ENCODE data around the gene SYNCRIP. TPM values are rescaled to one million over a fixed set of nuclear protein-coding genes. Genes with fewer than 3 reads are reported as not detected.
"Not testable (repeated sequence)": the region's sequence is repeated elsewhere in the genome, so short reads cannot be mapped to it uniquely, and the experiment has no call there.

The SYNCRIP gene
- total RNA-seq, 1 donor from 2014 or later = 93.7 TPM

GRCh38 chr6:85632164-85632942 lies 10.3 kb downstream of the SYNCRIP start:
- H3K36me3 Mint-ChIP-seq (ENCODE audit: unreplicated experiment) = peaks cover 56% of the 10 kb centered on the region
- H3K4me1 Mint-ChIP-seq (ENCODE audit: unreplicated experiment) = peaks cover 6% of the 10 kb centered on the region
- no peak overlapping the region for H3K27ac Mint-ChIP-seq (ENCODE audit: unreplicated experiment)

GRCh38 chr6:85631117-85631516 lies 11.6 kb downstream of the SYNCRIP start:
- peaks cover 49% of the 10 kb centered on the region for H3K36me3 Mint-ChIP-seq (ENCODE audit: unreplicated experiment)
- not testable (repeated sequence) for H3K27me3 Mint-ChIP-seq (ENCODE audit: unreplicated experiment); H3K9me3 Mint-ChIP-seq (ENCODE audit: unreplicated experiment); H3K4me3 Mint-ChIP-seq (ENCODE audit: unreplicated experiment); H3K27ac Mint-ChIP-seq (ENCODE audit: unreplicated experiment); DNase-seq (ENCODE audit: extremely low spot score, unreplicated experiment); H3K4me1 Mint-ChIP-seq (ENCODE audit: unreplicated experiment)

More at GRCh38 chr6:85632164-85632942, 10.3 kb downstream of the SYNCRIP start:
- no peaks in the 10 kb centered on the region for H3K9me3 Mint-ChIP-seq (ENCODE audit: unreplicated experiment)
- H3K4me3 Mint-ChIP-seq (ENCODE audit: unreplicated experiment) = no peak overlapping the region
- no peaks in the 10 kb centered on the region for H3K27me3 Mint-ChIP-seq (ENCODE audit: unreplicated experiment)
- no peak for TF ChIP-seq CTCF (IDR thresholded peaks at IDR 0.05)
- DNase-seq (ENCODE audit: extremely low spot score, unreplicated experiment) = no peak

DNA sequence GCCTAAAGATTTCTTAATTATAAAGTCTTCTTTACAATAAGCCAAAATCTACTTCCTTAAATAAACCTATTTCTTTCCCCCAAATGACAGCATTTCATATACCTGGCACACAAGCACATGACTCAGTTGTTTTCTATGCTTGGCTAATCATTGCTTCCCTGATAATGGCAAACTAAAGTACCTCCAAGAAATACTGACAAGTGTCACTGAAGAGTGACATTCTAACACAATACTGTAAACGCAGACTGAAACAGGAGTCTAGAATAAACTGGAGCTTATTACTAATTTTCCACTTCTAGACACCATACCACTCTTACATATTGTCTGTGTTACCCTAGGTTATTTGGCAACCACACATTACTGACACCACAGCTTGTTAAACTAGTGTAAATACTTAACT lies 14.3 kb downstream of the SYNCRIP start:
- H3K36me3 Mint-ChIP-seq (ENCODE audit: unreplicated experiment) = peaks cover 52% of the 10 kb centered on the region
- H3K27ac Mint-ChIP-seq (ENCODE audit: unreplicated experiment) = no peak overlapping the region
- no peaks in the 10 kb centered on the region for H3K9me3 Mint-ChIP-seq (ENCODE audit: unreplicated experiment)
- H3K4me1 Mint-ChIP-seq (ENCODE audit: unreplicated experiment) = peaks cover 11% of the 10 kb centered on the region
- no peaks in the 10 kb centered on the region for H3K27me3 Mint-ChIP-seq (ENCODE audit: unreplicated experiment)
- H3K4me3 Mint-ChIP-seq (ENCODE audit: unreplicated experiment) = no peak overlapping the region
- DNase-seq (ENCODE audit: extremely low spot score, unreplicated experiment) = no peak
- no peak for TF ChIP-seq CTCF (IDR thresholded peaks at IDR 0.05)

DNA sequence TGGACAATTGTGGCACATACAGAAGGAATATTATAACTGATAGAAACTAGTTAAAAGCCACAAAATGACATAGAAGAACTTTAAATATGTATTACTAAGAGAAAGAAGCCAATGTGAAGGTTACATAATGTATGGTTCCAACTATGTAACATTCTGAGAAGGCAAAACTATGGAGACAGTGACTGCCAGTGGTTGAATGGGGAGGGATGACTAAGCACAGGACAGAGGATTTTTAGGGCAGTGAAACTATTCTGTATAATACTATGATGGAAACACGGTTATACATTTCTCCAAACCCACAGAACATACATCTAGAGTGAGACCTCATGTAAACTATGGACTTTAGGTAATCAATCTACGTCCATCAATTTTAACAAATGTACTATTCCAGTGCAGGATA lies 22.4 kb downstream of the SYNCRIP start:
- no peak overlapping the region for H3K27ac Mint-ChIP-seq (ENCODE audit: unreplicated experiment)
- no peaks in the 10 kb centered on the region for H3K27me3 Mint-ChIP-seq (ENCODE audit: unreplicated experiment)
- no peak for DNase-seq (ENCODE audit: extremely low spot score, unreplicated experiment)
- TF ChIP-seq CTCF (IDR thresholded peaks at IDR 0.05) = no peak
- no peak overlapping the region for H3K4me3 Mint-ChIP-seq (ENCODE audit: unreplicated experiment)
- H3K4me1 Mint-ChIP-seq (ENCODE audit: unreplicated experiment) = peaks cover 9% of the 10 kb centered on the region
- peaks cover 76% of the 10 kb centered on the region for H3K36me3 Mint-ChIP-seq (ENCODE audit: unreplicated experiment)
- no peaks in the 10 kb centered on the region for H3K9me3 Mint-ChIP-seq (ENCODE audit: unreplicated experiment)

DNA sequence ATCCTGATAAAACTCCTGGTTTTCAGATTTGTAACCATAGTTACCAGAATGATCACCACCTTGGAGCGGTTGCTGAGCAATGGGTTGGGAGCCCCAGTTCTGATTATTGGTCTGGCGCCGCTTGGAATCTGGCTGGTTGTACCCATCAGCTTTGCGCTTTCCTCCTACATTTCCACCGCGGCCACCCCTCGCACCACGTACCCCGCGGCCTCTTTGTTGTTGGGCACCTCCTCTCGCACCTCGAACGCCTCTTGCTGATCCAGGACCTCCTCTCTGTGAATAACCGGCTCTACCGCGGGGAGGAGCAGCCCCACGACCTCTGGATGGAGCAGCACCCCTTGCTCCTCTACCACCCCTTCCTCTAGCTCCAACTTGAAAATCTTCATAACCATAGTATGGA lies 27.9 kb downstream of the SYNCRIP start:
- TF ChIP-seq CTCF (IDR thresholded peaks at IDR 0.05) = no peak
- Mint-ChIP-seq H3K27ac (ENCODE audit: unreplicated experiment) (no peak overlapping the region), H3K27me3 (ENCODE audit: unreplicated experiment) (no peaks in the 10 kb centered on the region), H3K4me1 (ENCODE audit: unreplicated experiment) (no peaks in the 10 kb centered on the region), H3K4me3 (ENCODE audit: unreplicated experiment) (no peak overlapping the region), H3K36me3 (ENCODE audit: unreplicated experiment) (peaks cover 62% of the 10 kb centered on the region), H3K9me3 (ENCODE audit: unreplicated experiment) (no peaks in the 10 kb centered on the region)
- DNase-seq (ENCODE audit: extremely low spot score, unreplicated experiment) = no peak

All from osteocyte (in vitro differentiated cells).